HG03460 (cell line): ENCODE results near the gene EXOC6B.

Experiments
- ATAC-seq: cut with Tn5 transposase; IDR thresholded peaks from one replicate; pipeline ENCODE4 v1.9.1; 2021; ENCODE audit not compliant: unreplicated experiment

Gene EXOC6B

GRCh38 chr2:72830273-72830672, 4.4 kb upstream of the EXOC6B start:
- ATAC-seq: no peak

- no peak for ATAC-seq
Observed at GRCh38 chr2:72828840-72829507, 3.1 kb upstream of the EXOC6B start.

- no peak for ATAC-seq
Observed at GRCh38 chr2:72827966-72828646, 2.3 kb upstream of the EXOC6B start.

- no peak for ATAC-seq
Observed at GRCh38 chr2:72827487-72827886, 1.7 kb upstream of the EXOC6B start.

- ATAC-seq: no peak
Observed at GRCh38 chr2:72826156-72826477, 284 bp upstream of the EXOC6B start.

GRCh38 chr2:72824224-72824842, 1.5 kb downstream of the EXOC6B start:
- no peak for ATAC-seq

- no peak for ATAC-seq
Observed at GRCh38 chr2:72822794-72823193, 3.0 kb downstream of the EXOC6B start.

GRCh38 chr2:72821983-72822382, 3.9 kb downstream of the EXOC6B start:
- ATAC-seq: no peak

GRCh38 chr2:72821118-72821517, 4.7 kb downstream of the EXOC6B start:
- ATAC-seq: no peak

GRCh38 chr2:72819501-72819900, 6.3 kb downstream of the EXOC6B start:
- no peak for ATAC-seq

- ATAC-seq: no peak
Observed at GRCh38 chr2:72815655-72816278, 10.1 kb downstream of the EXOC6B start.

- no peak for ATAC-seq
Observed at GRCh38 chr2:72813841-72814240, 12.0 kb downstream of the EXOC6B start.

GRCh38 chr2:72810165-72810564, 15.7 kb downstream of the EXOC6B start:
- no peak for ATAC-seq

- no peak for ATAC-seq
Observed at GRCh38 chr2:72809095-72809494, 16.7 kb downstream of the EXOC6B start.

- no peak for ATAC-seq
Observed at GRCh38 chr2:72806280-72806945, 19.4 kb downstream of the EXOC6B start.

GRCh38 chr2:72803626-72804320, 22.1 kb downstream of the EXOC6B start:
- ATAC-seq: no peak

GRCh38 chr2:72803151-72803550, 22.7 kb downstream of the EXOC6B start:
- no peak for ATAC-seq

GRCh38 chr2:72800492-72800891, 25.3 kb downstream of the EXOC6B start:
- ATAC-seq: no peak

GRCh38 chr2:72797740-72798139, 28.1 kb downstream of the EXOC6B start:
- ATAC-seq: no peak

- no peak for ATAC-seq
Observed at GRCh38 chr2:72796766-72797165, 29.1 kb downstream of the EXOC6B start.

GRCh38 chr2:72794572-72794971, 31.3 kb downstream of the EXOC6B start:
- ATAC-seq: no peak
